Measurements from ENCODE around the gene USP32. TPM values are rescaled to one million over a fixed set of nuclear protein-coding genes. Genes with fewer than 3 reads are reported as not detected.
"Not testable (repeated sequence)": the region's sequence is repeated elsewhere in the genome, so short reads cannot be mapped to it uniquely, and the experiment has no call there.

The USP32 gene
- total and polyA plus RNA-seq, 4 donors: 46.6 to 103 (median 52.1) TPM

DNA sequence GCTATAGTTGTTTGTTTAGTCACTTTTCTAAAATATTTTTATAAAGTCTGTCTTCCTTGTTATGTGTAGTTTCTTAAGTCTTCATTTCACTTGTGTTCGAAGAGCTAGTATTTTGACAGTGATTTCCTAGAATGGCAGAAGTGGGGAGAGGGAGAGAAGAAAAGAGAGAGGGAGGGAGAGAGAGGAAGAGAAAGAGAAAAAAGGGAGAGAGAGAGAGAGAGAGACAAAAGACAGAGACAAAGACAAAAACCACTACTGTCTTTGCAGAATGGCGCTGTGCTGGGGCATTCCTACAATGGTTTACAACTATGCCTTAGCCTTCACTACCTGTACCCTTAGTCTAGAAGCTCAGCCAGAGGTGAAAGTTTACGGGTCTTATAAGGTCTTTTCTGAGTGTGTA lies 151.6 kb downstream of the USP32 start:
- H3K9me3 ChIP-seq (ENCODE audit: control insufficient read depth, insufficient read depth, low read length): no peaks in the 10 kb centered on the region
- H3K27ac ChIP-seq (ENCODE audit: low read depth, low read length): no peak overlapping the region
- no CpG with 5 or more reads among the region's 3 CpGs for WGBS (ENCODE audit: insufficient coverage)
- H3K4me1 ChIP-seq (ENCODE audit: control insufficient read depth, insufficient read depth, low read length): no peaks in the 10 kb centered on the region
- H3K4me3 ChIP-seq (ENCODE audit: low read depth, low read length): no peak overlapping the region
- DNase-seq (ENCODE audit: low read depth in 4 of 6, low spot score in 6 of 6): no peak
- H3K27me3 ChIP-seq (ENCODE audit: control insufficient read depth, insufficient read depth, low read length): no peaks in the 10 kb centered on the region
- no peaks in the 10 kb centered on the region for H3K36me3 ChIP-seq (ENCODE audit: control insufficient read depth, insufficient read depth, low read length)

- H3K9me3 ChIP-seq (ENCODE audit: control insufficient read depth, insufficient read depth, low read length): no peaks in the 10 kb centered on the region
- no CpG with 5 or more reads among the region's 2 CpGs for WGBS (ENCODE audit: insufficient coverage)
- H3K4me3 ChIP-seq (ENCODE audit: low read depth, low read length): no peak overlapping the region
- peaks cover 3% of the 10 kb centered on the region for H3K36me3 ChIP-seq (ENCODE audit: control insufficient read depth, insufficient read depth, low read length)
- no peak overlapping the region for H3K27ac ChIP-seq (ENCODE audit: low read depth, low read length)
- no peak for DNase-seq (ENCODE audit: low read depth in 4 of 6, low spot score in 6 of 6)
- no peaks in the 10 kb centered on the region for H3K27me3 ChIP-seq (ENCODE audit: control insufficient read depth, insufficient read depth, low read length)
- no peaks in the 10 kb centered on the region for H3K4me1 ChIP-seq (ENCODE audit: control insufficient read depth, insufficient read depth, low read length)
Measured at GRCh38 chr17:60231691-60232090, 160.2 kb downstream of the USP32 start.

DNA sequence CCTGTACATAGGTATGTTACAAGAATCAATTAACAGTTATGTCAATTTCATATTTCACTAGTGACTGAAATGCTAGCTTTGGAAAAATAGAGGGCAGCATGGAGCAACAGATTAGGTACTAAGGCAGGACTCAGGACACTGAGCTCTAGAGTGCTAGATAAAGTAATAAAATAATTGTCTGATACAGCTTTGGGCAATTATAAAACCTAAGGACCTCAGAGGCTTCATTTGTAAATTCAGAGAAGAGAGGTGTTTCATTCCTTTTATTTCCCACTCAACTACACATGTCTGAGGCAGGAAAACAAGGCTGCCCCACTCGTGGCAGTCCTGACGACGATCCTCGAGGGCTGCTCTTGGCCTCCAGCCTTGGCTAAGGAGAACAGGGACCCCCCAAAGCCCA lies 160.7 kb downstream of the USP32 start:
- Histone ChIP-seq H3K36me3 (ENCODE audit: control insufficient read depth, insufficient read depth, low read length) (peaks cover 3% of the 10 kb centered on the region), H3K27ac (ENCODE audit: low read depth, low read length) (no peak overlapping the region), H3K9me3 (ENCODE audit: control insufficient read depth, insufficient read depth, low read length) (no peaks in the 10 kb centered on the region), H3K27me3 (ENCODE audit: control insufficient read depth, insufficient read depth, low read length) (no peaks in the 10 kb centered on the region), H3K4me3 (ENCODE audit: low read depth, low read length) (no peak overlapping the region), H3K4me1 (ENCODE audit: control insufficient read depth, insufficient read depth, low read length) (no peaks in the 10 kb centered on the region)
- peak in 2 of 6 donors; percentile 38 to 59 for DNase-seq (ENCODE audit: low read depth in 4 of 6, low spot score in 6 of 6)
- WGBS (ENCODE audit: insufficient coverage): no CpG with 5 or more reads among the region's 4 CpGs

GRCh38 chr17:60230358-60230757 lies 161.6 kb downstream of the USP32 start:
- Histone ChIP-seq H3K27ac (ENCODE audit: low read depth, low read length) (no peak overlapping the region), H3K4me3 (ENCODE audit: low read depth, low read length) (no peak overlapping the region), H3K9me3 (ENCODE audit: control insufficient read depth, insufficient read depth, low read length) (no peaks in the 10 kb centered on the region), H3K36me3 (ENCODE audit: control insufficient read depth, insufficient read depth, low read length) (peaks cover 3% of the 10 kb centered on the region), H3K27me3 (ENCODE audit: control insufficient read depth, insufficient read depth, low read length) (no peaks in the 10 kb centered on the region), H3K4me1 (ENCODE audit: control insufficient read depth, insufficient read depth, low read length) (no peaks in the 10 kb centered on the region)
- no peak for DNase-seq (ENCODE audit: low read depth in 4 of 6, low spot score in 6 of 6)
- WGBS (ENCODE audit: insufficient coverage): 100% methylated on average over 2 of the region's 3 CpGs

DNA sequence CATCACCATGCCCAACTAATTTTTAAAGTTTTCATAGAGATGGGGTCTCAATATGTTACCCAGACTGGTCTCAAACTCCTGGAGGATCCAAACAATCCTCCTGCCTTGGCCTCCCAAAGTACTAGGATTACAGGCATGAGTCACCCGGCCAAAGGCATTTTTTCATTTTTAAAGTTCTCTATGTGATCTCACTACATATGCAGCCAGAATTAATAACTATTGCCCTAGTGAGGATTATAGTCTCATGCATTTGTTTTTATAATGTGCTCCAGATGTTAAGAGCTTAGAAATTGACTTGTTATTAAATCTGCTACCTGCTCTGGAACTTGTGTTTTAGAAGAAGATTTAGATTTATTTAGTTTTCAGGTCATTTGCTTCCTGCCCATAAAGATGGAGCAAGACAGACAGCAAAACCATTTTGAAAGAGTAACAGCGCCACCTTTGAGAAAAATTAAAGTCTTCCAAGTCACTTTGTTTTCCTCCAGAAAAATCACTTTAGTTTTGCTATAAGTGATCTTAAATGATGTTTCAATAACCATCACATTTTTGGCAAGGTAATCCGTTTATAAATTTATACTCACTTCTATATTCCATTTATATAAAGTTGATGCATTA lies 162.6 kb downstream of the USP32 start:
- no CpG with 5 or more reads among the region's 3 CpGs for WGBS (ENCODE audit: insufficient coverage)
- no peak overlapping the region for H3K27ac ChIP-seq (ENCODE audit: low read depth, low read length)

DNA sequence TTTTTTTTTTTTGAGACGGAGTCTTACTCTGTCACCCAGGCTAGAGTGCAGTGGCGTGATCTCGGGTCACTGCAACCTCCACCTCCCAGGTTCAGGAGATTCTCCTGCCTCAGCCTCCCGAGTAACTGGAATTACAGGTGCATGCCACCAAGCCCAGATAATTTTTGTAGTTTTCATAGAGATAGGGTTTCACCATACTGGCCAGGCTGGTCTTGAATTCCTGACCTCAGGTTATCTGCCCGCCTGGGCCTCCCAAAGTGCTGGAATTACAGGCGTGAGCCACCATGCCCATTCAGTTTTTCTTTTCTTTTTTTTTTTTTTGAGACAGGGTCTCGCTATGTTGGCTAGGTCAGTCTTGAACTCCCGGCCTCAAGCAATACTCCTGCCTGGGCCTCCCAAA lies 164.7 kb downstream of the USP32 start:
- not testable (repeated sequence) for H3K27me3 ChIP-seq (ENCODE audit: control insufficient read depth, insufficient read depth, low read length); H3K4me1 ChIP-seq (ENCODE audit: control insufficient read depth, insufficient read depth, low read length); DNase-seq (ENCODE audit: low read depth in 4 of 6, low spot score in 6 of 6); H3K27ac ChIP-seq (ENCODE audit: low read depth, low read length); H3K9me3 ChIP-seq (ENCODE audit: control insufficient read depth, insufficient read depth, low read length); H3K4me3 ChIP-seq (ENCODE audit: low read depth, low read length)
- WGBS (ENCODE audit: insufficient coverage): 100% methylated on average over 2 of the region's 8 CpGs
- H3K36me3 ChIP-seq (ENCODE audit: control insufficient read depth, insufficient read depth, low read length): peaks cover 10% of the 10 kb centered on the region

More for the DNA sequence above, 162.6 kb downstream of the USP32 start:
- Histone ChIP-seq H3K4me3 (ENCODE audit: low read depth, low read length) (no peak overlapping the region), H3K36me3 (ENCODE audit: control insufficient read depth, insufficient read depth, low read length) (peaks cover 7% of the 10 kb centered on the region), H3K9me3 (ENCODE audit: control insufficient read depth, insufficient read depth, low read length) (no peaks in the 10 kb centered on the region), H3K27me3 (ENCODE audit: control insufficient read depth, insufficient read depth, low read length) (no peaks in the 10 kb centered on the region), H3K4me1 (ENCODE audit: control insufficient read depth, insufficient read depth, low read length) (no peaks in the 10 kb centered on the region)
- peak in 1 of 6 donors; percentile 1 for DNase-seq (ENCODE audit: low read depth in 4 of 6, low spot score in 6 of 6)

- Histone ChIP-seq H3K4me1 (ENCODE audit: control insufficient read depth, insufficient read depth, low read length) (no peaks in the 10 kb centered on the region), H3K4me3 (ENCODE audit: low read depth, low read length) (no peak overlapping the region), H3K27me3 (ENCODE audit: control insufficient read depth, insufficient read depth, low read length) (no peaks in the 10 kb centered on the region), H3K27ac (ENCODE audit: low read depth, low read length) (no peak overlapping the region), H3K36me3 (ENCODE audit: control insufficient read depth, insufficient read depth, low read length) (peaks cover 14% of the 10 kb centered on the region), H3K9me3 (ENCODE audit: control insufficient read depth, insufficient read depth, low read length) (no peaks in the 10 kb centered on the region)
- no CpG with 5 or more reads among the region's 1 CpG for WGBS (ENCODE audit: insufficient coverage)
- no peak for DNase-seq (ENCODE audit: low read depth in 4 of 6, low spot score in 6 of 6)
Measured at GRCh38 chr17:60224064-60224463, 167.9 kb downstream of the USP32 start.

- Histone ChIP-seq H3K27ac (ENCODE audit: low read depth, low read length) (no peak overlapping the region), H3K4me3 (ENCODE audit: low read depth, low read length) (no peak overlapping the region), H3K27me3 (ENCODE audit: control insufficient read depth, insufficient read depth, low read length) (no peaks in the 10 kb centered on the region), H3K4me1 (ENCODE audit: control insufficient read depth, insufficient read depth, low read length) (no peaks in the 10 kb centered on the region), H3K36me3 (ENCODE audit: control insufficient read depth, insufficient read depth, low read length) (peaks cover 14% of the 10 kb centered on the region), H3K9me3 (ENCODE audit: control insufficient read depth, insufficient read depth, low read length) (no peaks in the 10 kb centered on the region)
- no peak for DNase-seq (ENCODE audit: low read depth in 4 of 6, low spot score in 6 of 6)
- WGBS (ENCODE audit: insufficient coverage): no CpG with 5 or more reads among the region's 1 CpG
Measured at GRCh38 chr17:60223456-60223855, 168.5 kb downstream of the USP32 start.

GRCh38 chr17:60218774-60219173 lies 173.2 kb downstream of the USP32 start:
- H3K36me3 ChIP-seq (ENCODE audit: control insufficient read depth, insufficient read depth, low read length); DNase-seq (ENCODE audit: low read depth in 4 of 6, low spot score in 6 of 6); H3K27me3 ChIP-seq (ENCODE audit: control insufficient read depth, insufficient read depth, low read length); H3K27ac ChIP-seq (ENCODE audit: low read depth, low read length); H3K9me3 ChIP-seq (ENCODE audit: control insufficient read depth, insufficient read depth, low read length); H3K4me1 ChIP-seq (ENCODE audit: control insufficient read depth, insufficient read depth, low read length); H3K4me3 ChIP-seq (ENCODE audit: low read depth, low read length): not testable (repeated sequence)
- WGBS (ENCODE audit: insufficient coverage): no CpG with 5 or more reads among the region's 2 CpGs

GRCh38 chr17:60215895-60216294 lies 176.0 kb downstream of the USP32 start:
- H3K27ac ChIP-seq (ENCODE audit: low read depth, low read length): not testable (repeated sequence)
- WGBS (ENCODE audit: insufficient coverage): no CpG with 5 or more reads among the region's 2 CpGs

More at GRCh38 chr17:60215895-60216294, 176.0 kb downstream of the USP32 start:
- H3K27me3 ChIP-seq (ENCODE audit: control insufficient read depth, insufficient read depth, low read length); H3K4me3 ChIP-seq (ENCODE audit: low read depth, low read length); H3K36me3 ChIP-seq (ENCODE audit: control insufficient read depth, insufficient read depth, low read length); H3K4me1 ChIP-seq (ENCODE audit: control insufficient read depth, insufficient read depth, low read length); H3K9me3 ChIP-seq (ENCODE audit: control insufficient read depth, insufficient read depth, low read length); DNase-seq (ENCODE audit: low read depth in 4 of 6, low spot score in 6 of 6): not testable (repeated sequence)
